Measurements from ENCODE around the gene RAB10. TPM values are rescaled to one million over a fixed set of nuclear protein-coding genes. Genes with fewer than 3 reads are reported as not detected.

RAB10 gene
- total and polyA plus RNA-seq, 2 of the 13 experiments (the other 11 are each of a cell fraction or from before 2014, with no cell fraction given), result 48.2 to 120 TPM

DNA sequence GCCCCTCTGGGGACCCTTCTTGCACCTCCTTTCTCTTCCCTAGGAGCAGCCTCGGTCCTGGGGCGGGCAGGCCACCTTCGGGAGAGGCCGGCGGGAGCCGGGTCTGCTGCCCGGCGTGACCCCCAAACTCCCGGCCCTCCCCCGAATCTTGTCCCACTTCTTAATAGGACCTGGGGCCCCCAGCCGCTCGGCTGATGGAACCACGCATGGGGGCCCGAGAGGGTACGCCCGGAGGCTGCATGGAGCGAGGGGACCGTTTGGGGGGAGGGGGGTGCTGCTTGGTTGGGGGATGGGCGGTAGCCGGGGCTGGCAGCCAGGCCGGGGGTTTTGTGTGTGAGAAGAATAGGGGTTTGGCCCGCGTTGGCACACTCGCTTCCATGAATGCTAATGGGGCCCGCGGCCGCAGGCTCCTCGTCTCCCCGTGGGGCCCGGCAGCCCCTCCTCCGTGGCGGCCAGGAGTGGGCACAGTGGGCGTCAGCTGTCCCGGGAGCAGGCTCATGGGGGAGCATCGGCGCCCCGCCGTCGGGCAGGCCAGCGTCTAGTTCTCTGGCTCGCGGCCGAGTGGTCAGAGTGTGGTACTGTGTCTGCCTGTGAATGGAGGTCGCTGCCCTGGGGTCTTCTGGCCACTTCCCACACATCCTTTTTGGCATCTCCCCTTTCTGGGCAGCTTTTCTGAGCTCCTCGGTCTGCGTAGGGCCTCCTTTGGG is 140.0 kb downstream of the RAB10 start:
- no peak for FAIRE-seq
- no peak for TF ChIP-seq ETV6 (CRISPR knock-in tag; conservative IDR thresholded peaks at IDR 0.05)
- TF ChIP-seq, protein P1, sequence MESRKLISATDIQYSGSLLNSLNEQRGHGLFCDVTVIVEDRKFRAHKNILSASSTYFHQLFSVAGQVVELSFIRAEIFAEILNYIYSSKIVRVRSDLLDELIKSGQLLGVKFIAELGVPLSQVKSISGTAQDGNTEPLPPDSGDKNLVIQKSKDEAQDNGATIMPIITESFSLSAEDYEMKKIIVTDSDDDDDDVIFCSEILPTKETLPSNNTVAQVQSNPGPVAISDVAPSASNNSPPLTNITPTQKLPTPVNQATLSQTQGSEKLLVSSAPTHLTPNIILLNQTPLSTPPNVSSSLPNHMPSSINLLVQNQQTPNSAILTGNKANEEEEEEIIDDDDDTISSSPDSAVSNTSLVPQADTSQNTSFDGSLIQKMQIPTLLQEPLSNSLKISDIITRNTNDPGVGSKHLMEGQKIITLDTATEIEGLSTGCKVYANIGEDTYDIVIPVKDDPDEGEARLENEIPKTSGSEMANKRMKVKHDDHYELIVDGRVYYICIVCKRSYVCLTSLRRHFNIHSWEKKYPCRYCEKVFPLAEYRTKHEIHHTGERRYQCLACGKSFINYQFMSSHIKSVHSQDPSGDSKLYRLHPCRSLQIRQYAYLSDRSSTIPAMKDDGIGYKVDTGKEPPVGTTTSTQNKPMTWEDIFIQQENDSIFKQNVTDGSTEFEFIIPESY (CRISPR knock-in tag; IDR thresholded peaks at IDR 0.05), result 0 out of 2 replicates have a peak, but pooled peaks have one; percentile 8
- no peak for DNase-seq (ENCODE audit: low spot score)
- H4K20me1 ChIP-seq (ENCODE audit: insufficient read depth, low read length), result no peaks in the 10 kb centered on the region; the same call in 1 of the 2 replicates
- peak overlapping the region; percentile 83; the same call in 1 of the 2 replicates for H3K4me2 ChIP-seq (ENCODE audit: low read depth, low read length)
- H3K27me3 ChIP-seq (ENCODE audit: control insufficient read depth in 1 of 2, insufficient read depth in 2 of 2, low read length in 2 of 2), result peaks cover 11 to 57% of the 10 kb centered on the region in 2 experiments
- ChIA-PET POLR2A (no interaction called here), CTCF (ENCODE audit: low intra/inter-chr PET ratio, low total read pairs) (no interaction called here)
- no peaks in the 10 kb centered on the region for H3K36me3 ChIP-seq (replicated peaks in 1 of 2; ENCODE audit: control insufficient read depth in 1 of 2, insufficient read depth in 2 of 2, low read length in 2 of 2)
- H3K4me3 ChIP-seq (replicated peaks in 1 of 3; ENCODE audit: insufficient read depth in 1 of 3, low read depth in 2 of 3, low read length in 3 of 3), result peak overlapping the region in 1 of 3 experiments; percentile 76; a peak in 1 of 6 replicates
- no peak overlapping the region for H3K9ac ChIP-seq (ENCODE audit: insufficient read depth, low read depth, low read length)
- no peak overlapping the region for H2AFZ ChIP-seq (ENCODE audit: low read length)
- H3K79me2 ChIP-seq (ENCODE audit: insufficient read depth, low read length), result no peaks in the 10 kb centered on the region
- intact Hi-C loops (cut with micrococcal nuclease; ENCODE audit: unreplicated experiment), result loop anchor here (5.0 kb wide), 1 partner anchor 153 kb away; no protein-coding TSS in a partner anchor
- in situ Hi-C loops (cut with HindIII; ENCODE audit: extremely low pct_ligation_motif_present, low pct_unique_long_range_greater_than_20kb), result no loop called here
- no peak for ATAC-seq
- peaks cover 20% of the 10 kb centered on the region for H3K4me1 ChIP-seq (ENCODE audit: insufficient read depth, low read length)
- 67% methylated on average over 36 of the region's 46 CpGs for WGBS (ENCODE audit: low lambda C conversion rate)
- H3K9me3 ChIP-seq (ENCODE audit: low read length), result no peaks in the 10 kb centered on the region
- BruUV-seq (replicated peaks), result no TSS peak
- H3K27ac ChIP-seq (ENCODE audit: extremely low read length, insufficient read depth, low read length), result no peak overlapping the region

DNA sequence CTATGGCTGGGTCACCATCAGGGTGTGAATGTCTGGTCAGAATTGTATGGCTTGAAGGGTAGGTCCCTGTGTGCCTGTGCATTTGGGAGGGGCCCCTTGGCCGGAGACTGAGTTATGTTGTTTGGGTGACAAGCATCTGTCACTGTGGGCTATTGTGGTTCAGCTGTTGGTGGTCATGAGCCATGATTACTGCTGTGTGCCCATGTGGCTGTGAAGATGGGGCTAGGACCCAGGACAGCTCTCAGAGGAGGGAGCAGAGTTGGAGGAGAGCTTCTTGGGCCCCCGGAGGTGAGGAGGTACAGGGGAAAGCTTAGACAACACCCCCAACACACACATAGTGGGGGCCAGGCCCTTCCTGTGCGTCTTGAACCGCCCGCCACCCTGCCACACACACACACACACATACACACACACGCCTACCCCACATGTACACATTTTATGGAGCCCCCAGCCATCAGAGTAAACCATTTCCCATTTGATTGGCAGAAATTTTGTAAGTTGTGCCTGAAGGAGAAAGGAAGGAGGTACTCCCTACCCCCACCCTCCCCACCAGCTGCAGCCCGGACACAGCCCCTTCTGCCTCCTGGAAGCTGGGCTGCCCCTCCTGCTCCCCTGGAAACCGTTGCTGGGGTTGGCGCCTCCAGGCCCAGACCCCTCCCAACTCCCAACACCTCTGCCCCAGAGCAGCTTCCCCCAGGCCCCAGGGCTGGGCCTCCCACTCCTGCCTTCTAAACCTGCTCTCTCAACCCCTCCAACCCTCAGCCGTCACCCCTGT is 141.0 kb downstream of the RAB10 start:
- in situ Hi-C loops (cut with HindIII; ENCODE audit: extremely low pct_ligation_motif_present, low pct_unique_long_range_greater_than_20kb), result no loop called here
- TF ChIP-seq, protein P2, sequence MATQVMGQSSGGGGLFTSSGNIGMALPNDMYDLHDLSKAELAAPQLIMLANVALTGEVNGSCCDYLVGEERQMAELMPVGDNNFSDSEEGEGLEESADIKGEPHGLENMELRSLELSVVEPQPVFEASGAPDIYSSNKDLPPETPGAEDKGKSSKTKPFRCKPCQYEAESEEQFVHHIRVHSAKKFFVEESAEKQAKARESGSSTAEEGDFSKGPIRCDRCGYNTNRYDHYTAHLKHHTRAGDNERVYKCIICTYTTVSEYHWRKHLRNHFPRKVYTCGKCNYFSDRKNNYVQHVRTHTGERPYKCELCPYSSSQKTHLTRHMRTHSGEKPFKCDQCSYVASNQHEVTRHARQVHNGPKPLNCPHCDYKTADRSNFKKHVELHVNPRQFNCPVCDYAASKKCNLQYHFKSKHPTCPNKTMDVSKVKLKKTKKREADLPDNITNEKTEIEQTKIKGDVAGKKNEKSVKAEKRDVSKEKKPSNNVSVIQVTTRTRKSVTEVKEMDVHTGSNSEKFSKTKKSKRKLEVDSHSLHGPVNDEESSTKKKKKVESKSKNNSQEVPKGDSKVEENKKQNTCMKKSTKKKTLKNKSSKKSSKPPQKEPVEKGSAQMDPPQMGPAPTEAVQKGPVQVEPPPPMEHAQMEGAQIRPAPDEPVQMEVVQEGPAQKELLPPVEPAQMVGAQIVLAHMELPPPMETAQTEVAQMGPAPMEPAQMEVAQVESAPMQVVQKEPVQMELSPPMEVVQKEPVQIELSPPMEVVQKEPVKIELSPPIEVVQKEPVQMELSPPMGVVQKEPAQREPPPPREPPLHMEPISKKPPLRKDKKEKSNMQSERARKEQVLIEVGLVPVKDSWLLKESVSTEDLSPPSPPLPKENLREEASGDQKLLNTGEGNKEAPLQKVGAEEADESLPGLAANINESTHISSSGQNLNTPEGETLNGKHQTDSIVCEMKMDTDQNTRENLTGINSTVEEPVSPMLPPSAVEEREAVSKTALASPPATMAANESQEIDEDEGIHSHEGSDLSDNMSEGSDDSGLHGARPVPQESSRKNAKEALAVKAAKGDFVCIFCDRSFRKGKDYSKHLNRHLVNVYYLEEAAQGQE (IDR thresholded peaks at IDR 0.05; ENCODE audit: borderline replicate concordance in 1 of 2, low read depth in 1 of 2, low read length in 2 of 2), result peak in 1 of 2 experiments; percentile 42; a peak in 1 of 4 replicates
- TF ChIP-seq, protein P3, sequence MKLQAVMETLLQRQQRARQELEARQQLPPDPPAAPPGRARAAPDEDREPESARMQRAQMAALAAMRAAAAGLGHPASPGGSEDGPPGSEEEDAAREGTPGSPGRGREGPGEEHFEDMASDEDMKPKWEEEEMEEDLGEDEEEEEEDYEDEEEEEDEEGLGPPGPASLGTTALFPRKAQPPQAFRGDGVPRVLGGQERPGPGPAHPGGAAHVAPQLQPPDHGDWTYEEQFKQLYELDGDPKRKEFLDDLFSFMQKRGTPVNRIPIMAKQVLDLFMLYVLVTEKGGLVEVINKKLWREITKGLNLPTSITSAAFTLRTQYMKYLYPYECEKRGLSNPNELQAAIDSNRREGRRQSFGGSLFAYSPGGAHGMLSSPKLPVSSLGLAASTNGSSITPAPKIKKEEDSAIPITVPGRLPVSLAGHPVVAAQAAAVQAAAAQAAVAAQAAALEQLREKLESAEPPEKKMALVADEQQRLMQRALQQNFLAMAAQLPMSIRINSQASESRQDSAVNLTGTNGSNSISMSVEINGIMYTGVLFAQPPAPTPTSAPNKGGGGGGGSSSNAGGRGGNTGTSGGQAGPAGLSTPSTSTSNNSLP (IDR thresholded peaks at IDR 0.05; ENCODE audit: low read depth, low read length), result no peak

More for the DNA sequence above, 141.0 kb downstream of the RAB10 start:
- Histone ChIP-seq H3K27ac (ENCODE audit: extremely low read length, insufficient read depth, low read length) (no peak overlapping the region), H3K4me1 (ENCODE audit: insufficient read depth, low read length) (peaks cover 26% of the 10 kb centered on the region), H3K36me3 (replicated peaks in 1 of 2; ENCODE audit: control insufficient read depth in 1 of 2, insufficient read depth in 2 of 2, low read length in 2 of 2) (no peaks in the 10 kb centered on the region), H3K9me3 (ENCODE audit: low read length) (no peaks in the 10 kb centered on the region), H3K4me3 (replicated peaks in 1 of 3; ENCODE audit: insufficient read depth in 1 of 3, low read depth in 2 of 3, low read length in 3 of 3) (no peak overlapping the region), H3K79me2 (ENCODE audit: insufficient read depth, low read length) (no peaks in the 10 kb centered on the region), H3K27me3 (ENCODE audit: control insufficient read depth in 1 of 2, insufficient read depth in 2 of 2, low read length in 2 of 2) (peaks cover 15 to 57% of the 10 kb centered on the region in 2 experiments), H3K4me2 (ENCODE audit: low read depth, low read length) (no peak overlapping the region), H4K20me1 (ENCODE audit: insufficient read depth, low read length) (no peaks in the 10 kb centered on the region; the same call in 1 of the 2 replicates), H3K9ac (ENCODE audit: insufficient read depth, low read depth, low read length) (no peak overlapping the region), H2AFZ (ENCODE audit: low read length) (no peak overlapping the region)
- ATAC-seq (no peak), FAIRE-seq (no peak), DNase-seq (ENCODE audit: low spot score) (no peak)
- BruUV-seq (replicated peaks), result no TSS peak
- CTCF ChIA-PET (ENCODE audit: low intra/inter-chr PET ratio, low total read pairs), result no interaction called here
- 51% methylated on average over 10 of the region's 10 CpGs for WGBS (ENCODE audit: low lambda C conversion rate)
- POLR2A ChIA-PET, result no interaction called here
- intact Hi-C loops (cut with micrococcal nuclease; ENCODE audit: unreplicated experiment), result loop anchor here (5.0 kb wide), 1 partner anchor 152 kb away; no protein-coding TSS in a partner anchor

Data from HepG2 (cell line).